Lung (tissue), 12 donors: ENCODE measurements around the gene CAMKV. TPM values are rescaled to one million over a fixed set of nuclear protein-coding genes. Genes with fewer than 3 reads are reported as not detected.

Experiments
- ATAC-seq: fragments of 200-7000 bp; cut with Tn5 transposase; one replicate; pipeline ENCODE4 v1.9.1; 2020; ENCODE audit warnings: moderate number of reproducible peaks; ENCODE audit not compliant: insufficient read depth, low FRiP score
- DNase-seq, 3 donors: peaks; one replicate each; pipeline ENCODE4 v3.0.0-alpha.2; 2013 to 2017
- H3K27ac ChIP-seq, 2 donors: one replicate each; pipeline ENCODE4 v1.5.1; 2013; ENCODE audit warnings: mild to moderate bottlenecking in 2 of 2, moderate library complexity in 2 of 2, control low read depth in 1 of 2, inconsistent platforms in 1 of 2, low read depth in 1 of 2, low read length in 1 of 2
- H3K27me3 ChIP-seq, 3 donors: one replicate each; pipeline ENCODE4 v1.5.1; 2013; ENCODE audit warnings: low read length in 2 of 3; ENCODE audit not compliant: control insufficient read depth in 3 of 3, insufficient read depth in 3 of 3
- H3K36me3 ChIP-seq, 4 donors: one replicate each; pipeline ENCODE4 v1.5.1; 2013; ENCODE audit warnings: low read length in 4 of 4, mild to moderate bottlenecking in 1 of 4, moderate library complexity in 1 of 4; ENCODE audit not compliant: control insufficient read depth in 4 of 4, insufficient read depth in 4 of 4
- H3K4me1 ChIP-seq, 5 donors: one replicate each; pipeline ENCODE4 v1.5.1; 2013; ENCODE audit warnings: low read length in 5 of 5, mild to moderate bottlenecking in 2 of 5, moderate library complexity in 1 of 5; ENCODE audit not compliant: control insufficient read depth in 5 of 5, insufficient read depth in 5 of 5
- H3K4me3 ChIP-seq: one replicate; pipeline ENCODE4 v1.5.1; 2013; ENCODE audit warnings: mild to moderate bottlenecking, control low read depth, moderate library complexity
- H3K9ac ChIP-seq, 2 donors: one replicate each; pipeline ENCODE4 v1.5.1; 2013; ENCODE audit warnings: low read length in 2 of 2, control low read depth in 1 of 2; ENCODE audit not compliant: insufficient read depth in 1 of 2
- H3K9me3 ChIP-seq, 4 donors: one replicate each; pipeline ENCODE4 v1.5.1; 2013; ENCODE audit warnings: low read length in 3 of 4, mild to moderate bottlenecking in 1 of 4, moderate library complexity in 1 of 4; ENCODE audit not compliant: control insufficient read depth in 4 of 4, insufficient read depth in 3 of 4
- WGBS, 2 donors: extraction: QIAGEN DNeasy Blood & Tissue Kit; methylation state at CpG; one replicate each; pipeline ENCODE4 v1.1.7; 2013; 5-methylcytosine and 5-hydroxymethylcytosine counted together
- polyA plus RNA-seq, 2 donors: library from polyadenylated mRNA; stranded (reverse); fragments of 200-250 nt; gene quantifications; one replicate each; pipeline ENCODE4 v1.2.1, GENCODE V29; 2013
- total RNA-seq, 2 donors: library from RNA; depleted of rRNA in 1 of 2; stranded (reverse); fragments of >200 nt in 1 of 2; gene quantifications; one replicate each; pipeline ENCODE4 v1.2.1, GENCODE V29; 2014 to 2021
- TF ChIP-seq, protein P1 (sequence below): IDR thresholded peaks from 2 replicates; pipeline ENCODE4 v1.5.1; 2012; ENCODE audit warnings: mild to moderate bottlenecking; ENCODE audit errors: control extremely low read depth, extremely low read depth
- donor health status: control.
- donor health status: control.
- donor health status: Bipolar disorder and iron deficiency.
- donor health status: healthy.
- donor health status: DM: yes; HTN: yes; CAD: no.

CAMKV gene
- total and polyA plus RNA-seq, 4 donors, result 0.34 TPM; not detected in 3

DNA sequence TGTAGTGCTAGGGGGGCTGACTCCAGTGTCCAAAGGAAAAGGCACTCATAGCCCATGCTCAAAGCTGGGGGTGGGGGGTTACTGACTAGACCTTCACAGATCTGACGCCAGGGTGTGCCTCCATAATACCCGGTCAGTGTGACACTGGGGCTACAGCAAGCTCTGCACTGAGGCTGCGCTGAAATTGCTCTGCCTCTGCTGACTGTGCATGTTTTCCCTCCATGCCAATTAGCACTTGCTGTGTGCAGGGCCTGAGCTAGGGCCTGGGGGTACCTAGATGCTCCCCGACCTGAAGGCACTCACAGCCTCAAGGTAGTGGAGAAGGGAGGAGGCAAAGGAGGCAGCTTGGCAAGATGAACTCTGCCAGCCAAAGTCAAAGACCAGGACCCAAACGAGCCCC, 5.2 kb downstream of the CAMKV start:
- peaks cover 5 to 25% (median 15%) of the 10 kb centered on the region in 3 donors for H3K27me3 ChIP-seq
- WGBS, 2 donors, result 60 to 61% methylated on average over 5 of the region's 5 CpGs

DNA sequence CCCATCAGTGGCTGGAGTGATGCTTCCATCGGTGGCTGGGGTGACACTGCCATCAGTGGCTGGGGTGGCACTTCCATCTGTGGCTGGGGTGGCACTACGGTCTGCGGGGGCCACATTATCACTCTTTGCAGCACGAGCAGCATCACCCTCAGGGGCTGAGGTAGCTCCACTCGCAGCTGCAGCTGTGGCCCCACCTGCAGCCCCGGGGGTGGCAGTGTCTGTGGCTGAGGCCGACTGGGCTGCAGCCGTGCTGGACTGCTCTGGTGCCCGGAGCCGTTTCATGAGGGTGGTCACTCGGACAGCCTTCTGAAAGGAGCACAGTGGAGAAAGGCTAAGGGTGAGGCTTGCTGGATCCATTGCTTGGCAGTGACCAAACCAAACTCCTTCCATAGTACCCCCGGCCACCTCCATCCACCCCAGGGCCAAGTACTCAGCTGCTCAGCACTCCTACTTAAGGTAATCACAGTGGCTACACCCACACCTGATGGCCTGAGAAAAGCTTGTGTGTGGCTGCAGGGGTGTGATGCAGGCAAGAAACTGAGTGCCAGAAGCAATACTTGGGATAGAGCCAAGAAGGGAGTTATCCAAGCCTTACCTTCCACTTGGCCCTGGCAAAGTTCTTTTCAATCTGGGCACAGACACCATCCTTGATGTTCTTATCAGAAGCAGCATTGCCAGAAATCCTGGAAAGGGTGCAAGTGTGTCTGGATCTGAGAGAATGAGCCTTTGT, 10.0 kb downstream of the CAMKV start:
- Histone ChIP-seq H3K36me3 (no peaks in the 10 kb centered on the region), H3K9ac (no peak overlapping the region), H3K9me3 (no peaks in the 10 kb centered on the region), H3K4me1 (peaks cover 2 to 9% (median 7%) of the 10 kb centered on the region in 5 donors), H3K4me3 (no peak overlapping the region), H3K27ac (no peak overlapping the region), H3K27me3 (peaks cover 0 to 5% (median 4%) of the 10 kb centered on the region in 3 donors)
- WGBS, 2 donors, result 84 to 91% methylated on average over 12 of the region's 12 CpGs
- DNase-seq (no peak), ATAC-seq (no peak)
- TF ChIP-seq, protein P1, sequence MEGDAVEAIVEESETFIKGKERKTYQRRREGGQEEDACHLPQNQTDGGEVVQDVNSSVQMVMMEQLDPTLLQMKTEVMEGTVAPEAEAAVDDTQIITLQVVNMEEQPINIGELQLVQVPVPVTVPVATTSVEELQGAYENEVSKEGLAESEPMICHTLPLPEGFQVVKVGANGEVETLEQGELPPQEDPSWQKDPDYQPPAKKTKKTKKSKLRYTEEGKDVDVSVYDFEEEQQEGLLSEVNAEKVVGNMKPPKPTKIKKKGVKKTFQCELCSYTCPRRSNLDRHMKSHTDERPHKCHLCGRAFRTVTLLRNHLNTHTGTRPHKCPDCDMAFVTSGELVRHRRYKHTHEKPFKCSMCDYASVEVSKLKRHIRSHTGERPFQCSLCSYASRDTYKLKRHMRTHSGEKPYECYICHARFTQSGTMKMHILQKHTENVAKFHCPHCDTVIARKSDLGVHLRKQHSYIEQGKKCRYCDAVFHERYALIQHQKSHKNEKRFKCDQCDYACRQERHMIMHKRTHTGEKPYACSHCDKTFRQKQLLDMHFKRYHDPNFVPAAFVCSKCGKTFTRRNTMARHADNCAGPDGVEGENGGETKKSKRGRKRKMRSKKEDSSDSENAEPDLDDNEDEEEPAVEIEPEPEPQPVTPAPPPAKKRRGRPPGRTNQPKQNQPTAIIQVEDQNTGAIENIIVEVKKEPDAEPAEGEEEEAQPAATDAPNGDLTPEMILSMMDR, result no peak

More for the DNA sequence above, 5.2 kb downstream of the CAMKV start:
- no peak overlapping the region for H3K4me3 ChIP-seq
- ATAC-seq, result no peak
- peaks cover 0 to 5% (median 2%) of the 10 kb centered on the region in 5 donors for H3K4me1 ChIP-seq
- TF ChIP-seq, protein P1, result no peak
- peaks cover 0 to 2% (median 0%) of the 10 kb centered on the region in 4 donors for H3K9me3 ChIP-seq
- no peak for DNase-seq
- H3K36me3 ChIP-seq, result no peaks in the 10 kb centered on the region
- no peak overlapping the region for H3K9ac ChIP-seq
- no peak overlapping the region for H3K27ac ChIP-seq

DNA sequence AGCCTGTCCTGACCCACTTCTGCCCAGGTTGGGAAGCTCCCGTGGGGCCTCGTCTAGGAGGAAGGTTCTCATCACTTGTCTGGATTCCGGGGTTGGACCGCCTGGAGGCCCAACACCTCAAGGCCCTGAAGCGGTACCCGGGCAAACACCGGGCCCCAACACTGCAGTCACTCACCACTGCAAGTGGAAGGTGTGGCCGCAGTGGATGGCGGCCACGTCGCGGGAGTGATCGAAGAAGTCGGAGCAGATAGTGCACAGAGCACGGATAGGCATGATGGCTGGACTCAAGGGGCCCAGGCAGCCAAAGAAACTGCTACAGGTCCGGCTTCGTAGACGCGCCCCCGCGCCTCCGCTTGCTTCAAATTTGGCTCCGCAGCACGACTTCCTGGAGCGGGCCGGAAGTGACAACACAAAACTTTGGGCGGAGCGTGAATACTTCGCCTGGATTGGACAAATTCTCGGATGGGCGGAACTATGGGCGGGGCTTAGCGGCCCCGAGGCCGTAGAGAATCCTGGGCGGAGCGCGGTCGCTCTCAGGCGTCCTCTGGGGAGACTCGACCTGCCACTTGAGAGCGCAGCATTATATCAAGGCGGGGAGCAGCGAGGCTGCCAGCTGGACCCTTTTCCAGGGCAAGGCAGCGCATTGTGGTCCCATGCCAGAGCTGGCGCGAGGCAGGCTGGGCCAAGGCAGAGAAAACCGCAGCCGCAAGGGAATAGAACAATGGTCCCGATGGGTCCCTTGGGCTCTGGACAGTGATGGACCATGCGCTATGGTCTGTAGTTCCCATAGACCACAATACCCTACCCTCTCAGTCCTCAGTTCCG, 13.3 kb downstream of the CAMKV start, which contains the start of gene TRAIP:
Gene TRAIP (minus strand): TSS at position 384 of the 825 bp plus-strand sequence. CDS start 111 bp downstream, at position 273.
- Histone ChIP-seq H3K36me3 (no peaks in the 10 kb centered on the region), H3K4me3 (peak within 1 kb of the TSS; percentile 66), H3K9me3 (no peaks in the 10 kb centered on the region), H3K4me1 (peaks cover 2 to 9% (median 7%) of the 10 kb centered on the region in 5 donors), H3K27ac (peak within 1 kb of the TSS; percentile 82 to 92), H3K27me3 (no peaks in the 10 kb centered on the region), H3K9ac (peak within 1 kb of the TSS; percentile 16 to 57)
- DNase-seq (peak; percentile 97 to 98 (median 97)), ATAC-seq (peak; percentile 98)
- TF ChIP-seq, protein P1, result no peak
- WGBS, 2 donors, result 3 to 4% methylated on average over 52 of the region's 52 CpGs
